NCI-H2196 treated with DMSO at 0.1 percent for 48 hours (cell line): ENCODE results near the gene NIPSNAP3A.
"Not testable (repeated sequence)": the region's sequence is repeated elsewhere in the genome, so short reads cannot be mapped to it uniquely, and the experiment has no call there.

Experiments used
- DNase-seq: peaks from one replicate; lab custom pipeline; 2025; ENCODE audit not compliant: unreplicated experiment; lab: John Stamatoyannopoulos, UW

The NIPSNAP3A gene

GRCh38 chr9:104747565-104748358, at the start of gene NIPSNAP3A:
NIPSNAP3A (plus strand) TSS chr9:104747683; CDS start chr9:104747793, 110 bp downstream.
- peak; percentile 76 for DNase-seq

GRCh38 chr9:104700306-104700705, 47.2 kb upstream of the NIPSNAP3A start:
- no peak for DNase-seq

GRCh38 chr9:104708737-104709136, 38.7 kb upstream of the NIPSNAP3A start:
- not testable (repeated sequence) for DNase-seq

- no peak for DNase-seq
Measured at GRCh38 chr9:104711604-104712003, 35.9 kb upstream of the NIPSNAP3A start.

- DNase-seq: no peak
Measured at GRCh38 chr9:104725014-104725413, 22.5 kb upstream of the NIPSNAP3A start.

GRCh38 chr9:104738452-104738851, 9.0 kb upstream of the NIPSNAP3A start:
- no peak for DNase-seq

GRCh38 chr9:104740621-104741020, 6.9 kb upstream of the NIPSNAP3A start:
- no peak for DNase-seq

- DNase-seq: peak; percentile 52
Measured at GRCh38 chr9:104743376-104743985, 4.0 kb upstream of the NIPSNAP3A start.

GRCh38 chr9:104745852-104746251, 1.6 kb upstream of the NIPSNAP3A start:
- DNase-seq: no peak

- DNase-seq: no peak
Measured at GRCh38 chr9:104746285-104746684, 1.2 kb upstream of the NIPSNAP3A start.

GRCh38 chr9:104746798-104747197, 685 bp upstream of the NIPSNAP3A start:
- no peak for DNase-seq

- DNase-seq: no peak
Measured at GRCh38 chr9:104747245-104747564, 278 bp upstream of the NIPSNAP3A start.

GRCh38 chr9:104748359-104749031, 1.0 kb downstream of the NIPSNAP3A start:
- no peak for DNase-seq

GRCh38 chr9:104750185-104750767, 2.8 kb downstream of the NIPSNAP3A start:
- no peak for DNase-seq

GRCh38 chr9:104758974-104759373, 11.5 kb downstream of the NIPSNAP3A start:
- DNase-seq: no peak

GRCh38 chr9:104765138-104765537, 17.7 kb downstream of the NIPSNAP3A start:
- no peak for DNase-seq

GRCh38 chr9:104766025-104766424, 18.5 kb downstream of the NIPSNAP3A start:
- DNase-seq: no peak

GRCh38 chr9:104767507-104767906, 20.0 kb downstream of the NIPSNAP3A start:
- no peak for DNase-seq

GRCh38 chr9:104769029-104769428, 21.5 kb downstream of the NIPSNAP3A start:
- DNase-seq: not testable (repeated sequence)

GRCh38 chr9:104769655-104770054, 22.2 kb downstream of the NIPSNAP3A start:
- DNase-seq: no peak

- DNase-seq: no peak
Measured at GRCh38 chr9:104772714-104773510, 25.4 kb downstream of the NIPSNAP3A start.
